Stimulated activated CD8-positive, alpha-beta memory T cell treated with anti-CD3 and anti-CD28 coated beads, Interleukin-2, amount 100 ng/mL, for 48 hours (primary cell): ENCODE measurements around the gene KRTAP12-1.

Experiments
- DNase-seq, 2 donors: peaks; one replicate each; pipeline ENCODE4 v3.0.0-alpha.2; 2020; ENCODE audit warnings: low read depth in 2 of 2

Gene KRTAP12-1

GRCh38 chr21:44681861-44682579, at the start of gene KRTAP12-1:
Gene KRTAP12-1, minus strand, starts transcription at chr21:44682163. Its CDS starts 40 bp downstream, at chr21:44682123.
- no peak for DNase-seq

GRCh38 chr21:44730951-44731579, 49.1 kb upstream of the KRTAP12-1 start:
- DNase-seq: no peak

GRCh38 chr21:44730028-44730395, 48.0 kb upstream of the KRTAP12-1 start:
- no peak for DNase-seq

GRCh38 chr21:44729336-44730027, 47.5 kb upstream of the KRTAP12-1 start:
- DNase-seq: no peak

GRCh38 chr21:44728716-44729115, 46.8 kb upstream of the KRTAP12-1 start:
- DNase-seq: no peak

- no peak for DNase-seq
These were observed 45.8 kb upstream of the KRTAP12-1 start for GRCh38 chr21:44727757-44728156.

GRCh38 chr21:44727321-44727720, 45.4 kb upstream of the KRTAP12-1 start:
- DNase-seq: no peak

GRCh38 chr21:44726826-44727225, 44.9 kb upstream of the KRTAP12-1 start:
- DNase-seq: no peak

- no peak for DNase-seq
These were observed 43.0 kb upstream of the KRTAP12-1 start for GRCh38 chr21:44724926-44725325.

- DNase-seq: no peak
These were observed 42.2 kb upstream of the KRTAP12-1 start for GRCh38 chr21:44724196-44724595.

GRCh38 chr21:44723177-44724131, 41.5 kb upstream of the KRTAP12-1 start:
- no peak for DNase-seq

- DNase-seq: no peak
These were observed 40.8 kb upstream of the KRTAP12-1 start for GRCh38 chr21:44722731-44723130.

GRCh38 chr21:44720170-44720569, 38.2 kb upstream of the KRTAP12-1 start:
- DNase-seq: no peak

GRCh38 chr21:44718571-44718970, 36.6 kb upstream of the KRTAP12-1 start:
- no peak for DNase-seq

GRCh38 chr21:44718093-44718492, 36.1 kb upstream of the KRTAP12-1 start:
- DNase-seq: no peak

- no peak for DNase-seq
These were observed 35.0 kb upstream of the KRTAP12-1 start for GRCh38 chr21:44716984-44717383.

GRCh38 chr21:44714905-44715304, 32.9 kb upstream of the KRTAP12-1 start:
- DNase-seq: no peak

GRCh38 chr21:44713846-44714245, 31.9 kb upstream of the KRTAP12-1 start:
- no peak for DNase-seq

- no peak for DNase-seq
These were observed 31.2 kb upstream of the KRTAP12-1 start for GRCh38 chr21:44713130-44713529.

- no peak for DNase-seq
These were observed 30.5 kb upstream of the KRTAP12-1 start for GRCh38 chr21:44712203-44713028.
